ENCODE data around the gene EFEMP2.

The EFEMP2 gene

DNA sequence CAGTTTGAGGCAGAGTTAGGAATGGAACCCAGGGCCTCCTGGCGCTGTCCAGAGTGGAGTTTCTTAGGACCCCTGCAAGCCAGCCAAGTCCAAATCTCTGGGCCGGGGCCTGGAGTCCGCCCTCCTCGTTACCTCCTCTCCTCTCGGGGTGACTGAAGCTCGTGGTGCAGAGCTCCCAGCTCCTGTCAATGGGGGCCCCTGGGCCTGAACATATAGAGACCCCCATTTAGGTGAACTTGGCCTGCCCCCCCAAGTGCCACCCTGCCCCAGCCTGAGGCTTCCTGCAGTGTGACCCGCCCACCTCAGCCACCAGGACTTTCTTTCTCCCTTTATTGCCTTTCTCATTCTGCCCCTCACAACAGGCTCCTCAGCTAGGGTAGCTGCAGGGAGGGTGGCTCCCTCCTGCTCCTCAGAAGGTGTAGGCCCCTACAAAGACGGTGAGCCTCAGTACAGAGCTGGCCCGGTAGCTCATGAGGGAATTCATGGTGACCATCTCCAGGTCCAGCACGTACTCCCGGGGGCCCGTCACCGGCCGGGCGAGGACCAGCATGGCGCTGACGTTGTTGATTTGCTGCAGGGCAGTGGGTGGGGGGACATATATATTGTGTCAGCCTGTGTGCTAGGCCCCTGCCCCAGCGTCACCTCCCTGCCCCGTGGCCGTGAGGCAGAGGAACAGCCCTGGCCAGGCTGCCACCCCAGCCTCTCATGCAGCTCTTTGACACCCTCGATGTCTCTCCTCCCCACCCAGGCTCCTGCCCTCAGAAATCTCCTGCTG is 5.9 kb downstream of the EFEMP2 start:
- no peak for DNase-seq (ENCODE audit: low read depth)

DNA sequence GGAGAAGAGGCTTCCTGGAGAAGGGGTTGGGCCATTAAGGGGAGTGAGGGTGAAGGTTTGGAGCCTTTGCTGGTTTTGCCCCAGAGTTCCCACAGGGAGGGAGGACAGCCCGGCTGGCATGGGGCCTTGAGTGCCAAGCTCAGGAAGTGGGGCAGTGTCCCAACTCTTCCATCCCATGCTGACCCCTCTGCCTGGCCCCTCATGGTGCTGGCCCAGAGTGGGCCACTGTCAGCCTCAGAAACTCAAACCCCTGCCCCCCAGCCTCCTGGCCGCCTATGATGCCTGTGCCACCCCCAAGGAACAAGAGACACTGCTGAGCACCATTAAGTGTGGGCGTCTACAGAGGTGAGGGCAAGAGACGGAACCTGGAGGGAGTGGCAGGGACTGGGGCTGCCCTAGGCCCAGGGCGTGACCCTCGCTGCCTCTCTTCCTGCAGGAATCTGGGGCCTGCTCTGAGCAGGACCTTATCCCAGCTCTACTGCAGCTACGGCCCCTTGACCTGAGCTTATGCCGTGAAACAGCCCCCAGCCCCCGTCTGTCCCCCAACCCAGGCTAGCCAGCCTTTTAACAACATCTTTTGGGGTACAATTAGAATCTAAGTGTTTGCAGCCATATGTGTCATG is 6.9 kb downstream of the EFEMP2 start:
- no peak for DNase-seq (ENCODE audit: low read depth)

DNA sequence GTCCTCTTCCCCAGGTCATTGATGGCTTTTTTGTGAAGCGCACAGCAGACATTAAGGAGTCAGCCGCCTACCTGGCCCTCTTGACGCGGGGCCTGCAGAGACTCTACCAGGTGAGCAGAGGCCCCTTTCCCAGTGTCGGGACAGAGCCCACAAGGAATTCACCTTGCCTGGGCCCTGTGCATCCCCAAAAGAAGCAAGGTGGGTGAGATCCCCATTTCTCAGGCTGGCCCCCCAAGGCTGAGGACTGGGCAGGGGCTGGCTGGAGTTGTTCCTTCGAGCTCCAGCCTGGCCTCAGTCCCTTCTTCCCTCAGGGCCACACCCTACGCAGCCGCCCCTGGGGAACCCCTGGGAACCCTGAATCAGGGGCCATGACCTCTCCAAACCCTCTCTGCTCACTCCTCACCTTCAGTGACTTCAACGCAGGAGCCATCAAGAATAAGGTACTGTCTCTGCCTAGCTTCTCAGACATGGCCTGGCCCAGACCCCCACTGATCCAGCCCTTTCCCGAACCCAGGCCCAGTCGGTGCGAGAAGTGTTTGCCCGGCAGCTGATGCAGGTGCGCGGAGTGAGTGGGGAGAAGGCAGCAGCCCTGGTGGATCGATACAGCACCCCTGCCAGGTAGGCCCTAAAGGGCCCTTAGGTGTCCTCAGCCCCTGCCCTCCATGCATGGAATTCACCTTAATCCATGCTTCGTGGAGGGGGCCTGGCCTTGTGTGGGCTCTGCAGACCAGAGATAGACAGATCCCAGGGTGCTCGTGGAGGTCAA is 7.7 kb downstream of the EFEMP2 start:
- no peak for DNase-seq (ENCODE audit: low read depth)

DNA sequence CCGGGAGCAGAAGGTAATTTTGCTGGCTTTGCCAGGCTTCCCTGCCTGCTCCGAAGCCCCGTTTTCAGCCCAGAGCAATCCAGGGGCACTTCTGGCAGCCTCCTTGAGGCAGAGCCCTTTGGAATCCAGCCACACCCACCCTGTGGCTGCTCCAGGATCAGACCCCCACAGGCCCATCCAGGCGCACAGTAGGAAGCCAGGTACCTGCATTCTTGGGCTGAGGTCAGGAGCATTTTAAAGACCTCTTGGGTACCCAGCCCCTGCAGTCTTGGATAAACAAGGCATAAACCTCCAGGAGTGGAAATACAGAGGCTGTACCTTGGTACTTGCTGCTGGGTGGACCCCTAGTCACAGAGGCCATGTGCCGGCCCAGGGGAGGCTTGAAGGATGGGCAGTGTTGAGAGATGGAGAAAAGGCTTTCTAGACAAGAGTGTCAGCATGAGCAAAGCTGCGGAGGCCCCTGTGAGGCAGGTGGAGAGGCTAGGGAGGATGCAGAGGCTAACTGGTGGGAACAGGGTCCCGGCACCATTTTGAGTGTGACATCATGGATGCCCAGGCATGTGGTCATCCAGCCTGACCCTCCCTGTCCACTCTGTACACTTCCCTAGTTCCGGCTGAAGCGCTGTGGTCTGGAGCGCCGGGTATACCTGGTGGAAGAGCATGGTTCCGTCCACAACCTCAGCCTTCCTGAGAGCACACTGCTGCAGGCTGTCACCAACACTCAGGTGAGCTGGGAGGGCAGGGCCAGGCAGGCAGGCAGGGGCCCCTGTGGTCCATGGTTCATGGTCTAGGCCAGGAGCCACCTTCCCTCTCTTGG is 8.5 kb downstream of the EFEMP2 start:
- DNase-seq (ENCODE audit: low read depth) = no peak

DNA sequence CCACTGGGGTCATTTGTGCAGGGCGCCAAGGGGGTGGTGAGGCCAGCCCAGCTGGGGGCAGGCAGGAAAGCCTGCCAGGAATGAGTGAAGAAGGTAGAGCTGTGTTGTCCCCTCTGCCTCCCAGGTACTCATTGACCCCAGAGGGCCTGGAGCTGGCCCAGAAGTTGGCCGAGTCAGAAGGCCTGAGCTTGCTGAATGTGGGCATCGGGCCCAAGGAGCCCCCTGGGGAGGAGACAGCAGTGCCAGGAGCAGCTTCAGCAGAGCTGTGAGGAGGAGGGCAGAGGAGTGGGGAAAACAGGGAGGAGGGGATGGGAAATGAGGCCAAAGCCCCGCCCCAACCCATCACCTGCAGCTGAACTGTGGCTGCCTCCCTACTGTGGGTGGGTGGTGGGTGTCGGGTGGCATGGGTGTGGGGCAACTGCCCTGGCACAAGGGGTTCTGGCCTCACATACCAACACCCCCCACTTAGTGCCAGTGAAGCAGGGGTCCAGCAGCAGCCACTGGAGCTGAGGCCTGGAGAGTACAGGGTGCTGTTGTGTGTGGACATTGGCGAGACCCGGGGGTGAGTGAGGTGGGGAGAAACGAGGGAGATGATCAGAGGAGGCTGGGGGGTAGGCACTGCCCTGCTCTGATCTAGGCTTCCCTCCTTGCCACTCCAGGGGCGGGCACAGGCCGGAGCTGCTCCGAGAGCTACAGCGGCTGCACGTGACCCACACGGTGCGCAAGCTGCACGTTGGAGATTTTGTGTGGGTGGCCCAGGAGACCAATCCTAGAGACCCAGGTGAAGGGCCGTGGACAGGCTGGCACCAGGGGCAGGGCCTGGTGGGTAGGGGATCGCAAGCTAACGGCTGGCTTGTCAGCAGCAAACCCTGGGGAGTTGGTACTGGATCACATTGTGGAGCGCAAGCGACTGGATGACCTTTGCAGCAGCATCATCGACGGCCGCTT is 9.4 kb downstream of the EFEMP2 start:
- DNase-seq (ENCODE audit: low read depth) = no peak

DNA sequence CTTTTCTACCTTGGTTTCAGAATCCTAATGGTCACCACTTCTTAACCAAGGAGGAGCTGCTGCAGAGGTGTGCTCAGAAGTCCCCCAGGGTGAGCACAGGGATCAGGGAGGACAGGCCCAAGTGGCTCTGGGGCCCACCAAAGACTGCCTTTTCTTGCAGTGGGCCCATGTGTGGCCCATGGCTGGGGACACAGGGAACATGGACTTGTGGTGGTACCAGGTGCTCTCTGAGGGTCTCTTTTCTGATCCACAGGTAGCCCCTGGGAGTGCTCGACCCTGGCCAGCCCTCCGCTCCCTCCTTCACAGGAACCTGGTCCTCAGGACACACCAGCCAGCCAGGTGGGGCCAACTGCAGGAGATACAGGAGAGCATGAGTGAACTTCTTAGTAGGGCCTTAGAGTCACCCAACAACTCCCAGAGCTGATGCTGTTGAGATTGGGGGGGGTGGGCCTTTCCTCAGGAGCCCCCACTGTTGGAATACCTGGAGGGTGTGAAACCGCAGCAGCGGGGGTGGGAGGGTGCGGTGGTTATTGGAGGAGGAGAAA is 10.3 kb downstream of the EFEMP2 start:
- no peak for DNase-seq (ENCODE audit: low read depth)

DNA sequence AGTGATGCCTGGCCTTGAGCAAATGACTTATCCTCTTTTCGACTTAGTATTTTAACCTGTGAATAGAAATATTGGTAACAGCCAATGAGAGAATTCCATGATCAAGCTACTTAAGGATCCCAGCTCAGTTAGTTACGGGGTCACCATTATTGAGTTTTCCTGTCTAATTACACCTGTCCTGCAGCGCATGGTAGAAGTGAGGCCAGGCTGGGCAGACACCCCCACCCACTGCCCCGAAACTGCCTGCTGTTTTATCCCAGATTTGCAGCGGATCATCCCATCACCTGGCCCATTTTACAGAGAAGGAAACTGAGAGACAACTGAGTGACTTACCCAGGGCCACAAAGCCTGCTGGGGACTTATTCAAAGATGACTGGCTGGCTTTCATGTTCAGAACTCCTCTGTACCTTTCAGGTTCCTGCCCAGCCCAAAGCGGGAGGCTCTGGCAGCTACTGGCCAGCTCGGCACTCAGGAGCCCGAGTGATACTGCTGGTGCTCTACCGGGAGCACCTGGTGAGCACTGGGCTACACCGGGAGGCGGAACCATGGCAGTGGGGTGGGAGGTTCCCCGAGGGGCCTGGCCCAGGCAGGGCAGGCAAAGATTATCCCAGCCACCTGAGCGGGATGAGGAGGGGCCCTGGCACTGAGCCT is 10.9 kb downstream of the EFEMP2 start:
- no peak for DNase-seq (ENCODE audit: low read depth)

DNA sequence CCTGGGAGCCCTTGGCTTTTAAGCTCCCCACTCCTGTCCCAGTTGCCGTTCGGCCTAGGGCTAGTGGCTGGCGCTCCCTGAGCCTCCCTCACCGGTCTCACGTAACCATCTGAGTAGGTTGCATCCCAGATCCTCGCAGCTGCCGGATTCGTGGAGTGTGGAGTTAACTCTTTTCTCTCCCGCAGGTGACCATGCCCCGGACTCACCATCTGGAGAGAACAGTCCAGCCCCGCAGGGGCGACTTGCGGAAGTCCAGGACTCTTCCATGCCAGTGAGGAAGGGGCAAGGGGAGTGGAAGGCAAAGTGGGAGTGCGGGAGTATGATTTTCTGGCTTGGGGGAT is 11.5 kb downstream of the EFEMP2 start:
- no peak for DNase-seq (ENCODE audit: low read depth)

DNA sequence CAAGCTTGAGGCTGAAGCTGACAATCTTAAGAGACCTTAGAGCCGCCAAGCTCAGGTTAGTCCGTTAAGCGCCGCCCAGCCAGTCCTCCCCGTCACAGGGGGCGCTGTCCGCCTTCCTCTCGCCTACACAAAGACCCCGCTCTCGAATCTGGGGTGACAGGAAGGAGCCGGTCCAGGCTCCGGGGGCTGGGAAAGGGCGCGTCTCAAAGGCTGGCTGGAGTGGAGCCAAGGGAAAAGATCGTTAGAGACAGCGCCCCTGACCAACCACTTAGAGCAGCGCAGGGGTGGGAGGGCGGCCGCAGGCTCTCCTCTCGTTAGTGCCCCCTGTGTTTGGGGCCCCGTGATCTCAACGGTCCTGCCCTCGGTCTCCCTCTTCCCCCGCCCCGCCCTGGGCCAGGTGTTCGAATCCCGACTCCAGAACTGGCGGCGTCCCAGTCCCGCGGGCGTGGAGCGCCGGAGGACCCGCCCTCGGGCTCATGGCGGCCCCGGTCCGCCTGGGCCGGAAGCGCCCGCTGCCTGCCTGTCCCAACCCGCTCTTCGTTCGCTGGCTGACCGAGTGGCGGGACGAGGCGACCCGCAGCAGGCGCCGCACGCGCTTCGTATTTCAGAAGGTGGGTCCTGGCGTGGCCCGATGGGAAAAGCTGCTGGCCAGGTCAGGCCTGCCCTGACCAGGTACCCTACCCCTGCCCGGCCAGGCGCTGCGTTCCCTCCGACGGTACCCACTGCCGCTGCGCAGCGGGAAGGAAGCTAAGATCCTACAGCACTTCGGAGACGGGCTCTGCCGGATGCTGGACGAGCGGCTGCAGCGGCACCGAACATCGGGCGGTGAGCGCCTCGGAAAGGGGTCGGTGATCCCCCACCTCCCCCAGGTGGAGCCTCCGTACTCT is 12.1 kb downstream of the EFEMP2 start, which contains the start of gene MUS81:
MUS81 (plus strand) TSS at position 156 of the 887 bp plus-strand sequence; CDS start at position 477, 321 bp downstream.
- DNase-seq (ENCODE audit: low read depth) = peak; percentile 91

DNA sequence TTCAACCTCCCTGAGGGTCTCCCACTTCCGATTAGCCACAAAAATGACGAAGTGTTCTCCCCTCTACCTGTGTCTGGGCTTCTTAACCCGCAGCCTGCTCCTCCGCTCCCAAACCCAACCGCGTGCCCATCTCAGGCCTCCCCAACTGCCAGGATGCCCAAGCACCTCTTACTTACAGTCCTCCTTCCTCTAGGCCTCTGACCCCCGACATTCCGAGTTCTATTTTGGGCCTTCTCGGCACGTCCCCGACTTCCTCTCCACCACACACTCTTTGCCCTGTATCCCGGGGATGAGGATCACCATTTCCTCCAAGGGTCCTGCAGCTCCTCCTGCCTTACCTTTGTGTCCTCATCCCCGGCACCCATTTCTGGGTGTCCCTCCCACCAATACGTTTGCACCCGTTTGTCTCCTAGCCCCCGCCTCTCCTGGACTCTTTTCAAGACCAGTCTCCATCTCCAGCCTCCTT is 12.8 kb downstream of the EFEMP2 start:
- DNase-seq (ENCODE audit: low read depth) = no peak

DNA sequence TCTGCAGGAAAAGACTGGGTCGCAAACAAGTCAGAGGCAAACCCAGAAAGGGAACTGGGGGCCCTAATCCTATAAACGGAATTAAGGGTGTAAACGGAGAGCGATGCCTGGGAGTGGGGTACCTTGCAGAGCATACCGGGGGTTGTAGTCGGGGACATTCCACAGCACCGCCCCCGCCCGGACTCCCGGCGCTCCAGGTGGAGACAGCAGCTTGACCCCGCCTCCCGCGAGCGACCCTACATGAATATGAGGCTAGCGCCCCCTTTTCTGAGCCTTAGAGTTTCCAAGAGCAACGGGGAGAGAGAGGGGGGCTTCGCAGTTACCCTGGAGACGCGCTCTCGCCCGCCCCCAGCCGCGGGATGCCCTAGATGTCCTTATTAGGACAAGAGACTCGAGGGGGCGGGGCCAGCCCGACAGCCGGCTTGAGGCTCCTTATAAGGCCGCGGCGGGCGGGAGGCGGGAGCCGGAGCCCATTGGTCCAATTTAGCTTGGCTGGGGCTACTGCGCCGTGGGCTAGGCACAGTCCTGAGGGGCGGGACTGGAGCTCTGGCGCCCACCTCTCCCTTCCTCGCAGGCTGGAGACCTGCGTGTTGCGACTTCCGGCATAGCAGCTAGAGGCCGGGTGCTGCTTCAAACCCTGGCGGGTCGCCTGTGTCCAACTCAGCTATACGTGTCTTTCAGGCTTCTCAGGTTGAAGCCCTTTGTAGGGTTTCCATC is 13.3 kb downstream of the EFEMP2 start:
- DNase-seq (ENCODE audit: low read depth) = peak; percentile 96

DNA sequence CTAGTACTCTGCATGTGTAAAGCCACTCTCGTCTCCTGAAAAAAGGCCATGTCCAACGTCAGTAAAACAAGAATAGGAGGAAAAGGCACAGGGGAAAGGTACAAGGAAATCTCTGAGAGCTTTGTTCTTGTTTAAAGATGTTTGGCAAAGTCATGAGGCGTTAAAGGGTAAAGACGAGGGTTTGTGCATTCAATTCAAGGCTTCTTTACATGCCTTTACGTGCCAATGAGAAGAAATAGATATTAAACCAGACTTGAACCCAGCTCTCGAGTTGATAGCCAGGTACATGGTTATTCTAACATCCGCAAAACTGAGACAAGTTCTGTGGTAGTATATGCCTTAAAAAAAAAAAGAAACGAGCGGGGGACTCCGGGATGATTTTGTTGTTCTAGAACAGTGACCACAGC is 13.9 kb downstream of the EFEMP2 start:
- no peak for DNase-seq (ENCODE audit: low read depth)

DNA sequence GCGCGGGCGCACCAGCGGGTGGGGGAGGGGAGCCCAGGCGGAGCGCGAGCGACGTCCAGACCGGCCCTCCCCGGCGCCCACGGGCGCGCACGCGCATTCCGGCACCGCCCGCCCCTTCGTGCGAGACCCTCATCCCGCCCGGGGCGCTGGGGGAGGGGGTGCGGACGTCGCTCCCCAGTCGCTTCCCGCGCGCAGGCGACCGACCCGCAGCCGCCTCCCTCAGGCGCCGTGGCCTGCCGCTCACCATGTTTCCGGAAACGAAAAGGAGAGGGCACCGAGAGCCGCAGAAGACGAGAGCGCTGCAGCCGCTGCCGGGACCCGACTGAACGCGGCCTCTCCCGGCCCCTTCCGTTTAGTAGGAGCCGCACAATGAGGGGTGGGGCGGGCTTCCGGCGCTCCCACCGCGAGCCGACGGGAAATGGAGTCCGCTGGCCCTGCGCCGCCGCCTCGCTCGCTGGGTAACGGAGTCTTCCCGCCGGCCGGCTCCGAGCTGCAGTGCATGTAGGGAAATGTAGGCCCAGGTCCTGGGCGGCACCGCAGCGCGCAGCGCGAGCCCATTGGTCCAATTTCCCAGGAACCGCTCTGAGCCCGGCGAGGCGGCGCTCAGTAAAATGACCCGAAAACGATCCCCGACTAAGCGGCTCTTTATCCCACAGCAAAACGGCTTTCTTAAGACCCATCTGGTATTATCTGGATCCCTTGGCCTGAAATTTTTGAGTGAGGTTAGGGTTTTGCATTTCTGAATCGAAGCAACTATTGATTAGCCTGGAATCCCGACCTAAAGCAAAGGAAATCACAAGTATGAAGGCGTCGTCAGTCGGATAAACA is 14.5 kb downstream of the EFEMP2 start, which contains the start of gene CFL1:
CFL1 (minus strand) TSS at position 328 of the 828 bp plus-strand sequence; CDS start at position 247, 81 bp downstream.
- DNase-seq (ENCODE audit: low read depth) = peak; percentile 94

DNA sequence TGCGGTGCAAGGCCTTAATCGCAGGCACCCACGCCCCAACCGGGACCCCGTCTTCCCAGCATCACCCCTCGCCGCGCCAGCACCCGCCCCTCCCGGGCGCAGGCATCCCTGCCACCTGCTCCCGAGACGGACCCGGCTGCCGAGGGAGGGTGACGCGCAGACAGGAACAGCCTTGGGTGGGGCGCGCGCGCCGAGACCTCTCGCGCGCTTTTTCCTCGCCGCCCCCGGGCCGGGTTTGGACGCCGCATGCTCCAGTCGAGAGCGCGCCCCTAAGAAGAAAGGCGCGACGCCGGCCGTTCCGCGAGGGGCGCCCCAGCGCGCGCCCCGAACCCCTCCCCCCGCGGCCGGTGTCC is 15.1 kb downstream of the EFEMP2 start:
- peak; percentile 50 for DNase-seq (ENCODE audit: low read depth)

DNA sequence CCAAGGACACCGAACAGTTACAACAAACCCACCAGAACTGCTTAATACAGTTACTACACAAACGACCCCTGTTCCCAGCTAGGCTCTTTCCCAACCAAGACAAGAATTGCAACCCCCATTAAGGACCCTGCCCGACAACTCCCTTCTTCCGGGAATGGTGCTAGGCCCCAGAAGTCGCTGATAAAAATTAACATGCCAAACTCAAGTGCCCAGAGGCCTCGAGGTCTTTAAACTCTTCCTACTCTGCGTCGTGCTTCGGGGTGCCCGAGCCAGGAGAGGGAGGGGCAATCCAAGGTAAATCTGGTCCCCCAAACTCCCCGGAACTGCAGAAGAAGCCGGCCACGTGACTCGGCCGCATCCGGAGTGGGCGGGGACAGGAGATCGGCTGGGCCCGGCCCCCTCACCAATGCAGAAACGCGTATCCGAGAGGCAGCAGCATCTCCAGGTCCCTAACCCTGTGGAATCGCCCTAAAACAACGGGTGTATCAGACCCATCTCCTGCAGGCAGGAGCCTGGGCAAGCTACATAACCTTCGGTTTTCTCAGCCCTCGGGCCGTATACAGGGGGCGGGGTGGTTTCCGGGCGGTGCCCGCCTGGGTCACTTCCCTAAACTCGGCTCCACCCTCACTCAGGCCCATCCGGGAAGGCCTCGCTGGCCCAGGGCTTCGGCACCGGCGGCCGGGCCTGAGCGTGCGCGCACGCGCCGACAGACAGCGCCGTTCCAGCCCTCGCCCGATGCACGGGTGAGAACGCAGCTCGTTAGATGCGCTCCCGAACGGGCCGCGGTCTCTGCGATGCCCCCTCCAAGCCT is 15.7 kb downstream of the EFEMP2 start:
- DNase-seq (ENCODE audit: low read depth) = peak; percentile 71

DNA sequence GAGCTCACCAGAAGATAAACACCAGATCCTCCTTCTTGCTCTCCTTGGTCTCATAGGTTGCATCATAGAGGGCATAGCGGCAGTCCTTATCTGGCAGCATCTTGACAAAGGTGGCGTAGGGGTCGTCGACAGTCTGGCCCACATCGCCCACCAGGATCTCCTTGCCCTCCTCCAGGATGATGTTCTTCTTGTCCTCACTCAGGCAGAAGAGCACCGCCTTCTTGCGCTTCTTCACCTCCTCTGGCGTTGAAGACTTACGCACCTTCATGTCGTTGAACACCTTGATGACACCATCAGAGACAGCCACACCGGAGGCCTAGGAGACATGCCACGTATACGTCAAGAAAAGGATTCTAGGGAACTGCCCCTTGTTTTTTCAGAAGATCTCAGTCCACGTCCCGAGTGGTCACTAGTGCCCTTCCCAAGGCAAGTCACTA is 16.7 kb downstream of the EFEMP2 start:
- DNase-seq (ENCODE audit: low read depth) = no peak
